CMK (cell line): ENCODE results near the gene PLS1.
"Not testable (repeated sequence)": the region's sequence is repeated elsewhere in the genome, so short reads cannot be mapped to it uniquely, and the experiment has no call there.

Experiments
- DNase-seq: peaks from one replicate; pipeline ENCODE4 v3.0.0-alpha.2; 2010; ENCODE audit warnings: low read depth

PLS1 gene

GRCh38 chr3:142595951-142596725, at the start of gene PLS1:
Gene PLS1 (plus strand): TSS chr3:142596393. CDS start chr3:142664238, 67,845 bp downstream.
- DNase-seq: peak; percentile 53

- no peak for DNase-seq
These were observed 46.2 kb upstream of the PLS1 start for GRCh38 chr3:142549986-142550385.

GRCh38 chr3:142552579-142552978, 43.6 kb upstream of the PLS1 start:
- DNase-seq: not testable (repeated sequence)

GRCh38 chr3:142553741-142554140, 42.5 kb upstream of the PLS1 start:
- DNase-seq: no peak

GRCh38 chr3:142560118-142560517, 36.1 kb upstream of the PLS1 start:
- no peak for DNase-seq

- DNase-seq: no peak
These were observed 32.6 kb upstream of the PLS1 start for GRCh38 chr3:142563496-142563997.

GRCh38 chr3:142566096-142566495, 30.1 kb upstream of the PLS1 start:
- DNase-seq: no peak

GRCh38 chr3:142568393-142569017, 27.7 kb upstream of the PLS1 start:
- DNase-seq: no peak

GRCh38 chr3:142569422-142569821, 26.8 kb upstream of the PLS1 start:
- not testable (repeated sequence) for DNase-seq

GRCh38 chr3:142574223-142574622, 22.0 kb upstream of the PLS1 start:
- DNase-seq: not testable (repeated sequence)

- no peak for DNase-seq
These were observed 21.5 kb upstream of the PLS1 start for GRCh38 chr3:142574665-142575064.

- no peak for DNase-seq
These were observed 19.4 kb upstream of the PLS1 start for GRCh38 chr3:142576792-142577191.

GRCh38 chr3:142577696-142578328, 18.4 kb upstream of the PLS1 start:
- DNase-seq: no peak

- DNase-seq: peak; percentile 56
These were observed 17.6 kb upstream of the PLS1 start, which contains the start of gene ATR for GRCh38 chr3:142578329-142579223. Gene ATR (minus strand): TSS chr3:142578733. CDS start chr3:142578704, 29 bp downstream.

- DNase-seq: no peak
These were observed 16.2 kb upstream of the PLS1 start for GRCh38 chr3:142580061-142580423.

- DNase-seq: not testable (repeated sequence)
These were observed 15.1 kb upstream of the PLS1 start for GRCh38 chr3:142581070-142581469.

- DNase-seq: peak; percentile 21
These were observed 9.3 kb upstream of the PLS1 start for GRCh38 chr3:142586803-142587406.

- no peak for DNase-seq
These were observed 7.5 kb upstream of the PLS1 start for GRCh38 chr3:142588703-142589102.

GRCh38 chr3:142592268-142592667, 3.9 kb upstream of the PLS1 start:
- DNase-seq: not testable (repeated sequence)

GRCh38 chr3:142595141-142595540, 1.1 kb upstream of the PLS1 start:
- no peak for DNase-seq

- no peak for DNase-seq
These were observed 627 bp upstream of the PLS1 start for GRCh38 chr3:142595581-142595950.
